HG03558 (cell line): Measurements from ENCODE around the gene EVC.
"Not testable (repeated sequence)": the region's sequence is repeated elsewhere in the genome, so short reads cannot be mapped to it uniquely, and the experiment has no call there.

Experiments used
- ATAC-seq: cut with Tn5 transposase; IDR thresholded peaks from one replicate; pipeline ENCODE4 v1.9.1; 2021; ENCODE audit warnings: moderate number of reproducible peaks; ENCODE audit not compliant: unreplicated experiment; ENCODE audit errors: extremely low read depth

Gene EVC

DNA sequence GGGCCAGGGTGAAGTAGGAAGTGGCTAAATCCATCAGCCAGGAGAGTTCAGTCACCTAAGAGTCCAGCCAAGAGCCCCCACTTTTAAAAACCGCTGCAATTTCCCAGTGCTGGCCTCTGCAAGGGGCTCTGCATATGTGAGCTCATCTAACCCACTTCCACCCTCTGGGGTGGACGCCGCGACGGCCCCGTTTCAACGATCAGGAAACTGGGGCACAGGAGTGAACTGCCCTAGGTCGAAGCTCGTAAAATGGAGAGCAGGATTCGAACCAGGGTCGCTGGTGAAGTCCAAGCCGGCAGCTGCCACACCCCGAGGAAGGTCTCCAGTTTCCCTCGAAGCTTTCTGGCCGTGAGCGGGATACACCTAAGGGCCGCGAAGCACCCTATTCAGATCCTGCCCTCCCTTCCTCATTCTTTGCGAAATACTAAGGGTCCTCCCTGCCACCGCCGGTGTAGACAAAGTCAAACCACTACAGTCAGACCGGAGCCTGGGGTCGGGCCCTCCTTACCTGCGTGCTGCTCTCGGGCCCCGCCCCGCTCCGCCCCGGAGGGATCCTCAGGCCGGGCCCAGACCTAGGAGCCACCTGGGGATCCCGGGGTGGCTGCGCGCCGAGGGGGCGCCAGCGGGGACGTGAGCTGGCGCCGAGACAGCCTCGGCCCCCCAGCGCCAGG, 3.1 kb upstream of the EVC start:
- ATAC-seq: no peak

- no peak for ATAC-seq
Observed at GRCh38 chr4:5708449-5709206, 2.4 kb upstream of the EVC start, which contains the start of gene EVC2. Gene EVC2, minus strand, starts transcription at chr4:5708559. Its CDS starts 46 bp downstream, at chr4:5708513.

DNA sequence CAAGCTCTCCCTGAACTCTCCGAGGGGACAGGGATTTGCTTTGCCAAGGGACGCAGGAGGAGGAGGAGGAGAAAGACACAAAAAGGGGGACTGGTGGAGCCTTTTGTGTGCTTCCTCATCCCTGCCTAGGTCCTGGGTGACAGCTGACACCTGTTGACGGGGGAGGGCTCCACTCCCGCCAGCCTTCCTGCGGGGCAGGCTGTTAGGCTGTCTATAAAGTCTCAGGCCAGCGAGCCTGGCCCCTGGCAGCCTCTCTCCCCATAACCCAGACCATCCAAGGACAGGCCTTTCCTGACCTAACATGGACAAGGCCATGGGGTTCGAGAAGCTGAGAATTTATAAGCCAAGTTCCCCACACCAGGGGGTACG, 1.8 kb upstream of the EVC start:
- ATAC-seq: no peak

DNA sequence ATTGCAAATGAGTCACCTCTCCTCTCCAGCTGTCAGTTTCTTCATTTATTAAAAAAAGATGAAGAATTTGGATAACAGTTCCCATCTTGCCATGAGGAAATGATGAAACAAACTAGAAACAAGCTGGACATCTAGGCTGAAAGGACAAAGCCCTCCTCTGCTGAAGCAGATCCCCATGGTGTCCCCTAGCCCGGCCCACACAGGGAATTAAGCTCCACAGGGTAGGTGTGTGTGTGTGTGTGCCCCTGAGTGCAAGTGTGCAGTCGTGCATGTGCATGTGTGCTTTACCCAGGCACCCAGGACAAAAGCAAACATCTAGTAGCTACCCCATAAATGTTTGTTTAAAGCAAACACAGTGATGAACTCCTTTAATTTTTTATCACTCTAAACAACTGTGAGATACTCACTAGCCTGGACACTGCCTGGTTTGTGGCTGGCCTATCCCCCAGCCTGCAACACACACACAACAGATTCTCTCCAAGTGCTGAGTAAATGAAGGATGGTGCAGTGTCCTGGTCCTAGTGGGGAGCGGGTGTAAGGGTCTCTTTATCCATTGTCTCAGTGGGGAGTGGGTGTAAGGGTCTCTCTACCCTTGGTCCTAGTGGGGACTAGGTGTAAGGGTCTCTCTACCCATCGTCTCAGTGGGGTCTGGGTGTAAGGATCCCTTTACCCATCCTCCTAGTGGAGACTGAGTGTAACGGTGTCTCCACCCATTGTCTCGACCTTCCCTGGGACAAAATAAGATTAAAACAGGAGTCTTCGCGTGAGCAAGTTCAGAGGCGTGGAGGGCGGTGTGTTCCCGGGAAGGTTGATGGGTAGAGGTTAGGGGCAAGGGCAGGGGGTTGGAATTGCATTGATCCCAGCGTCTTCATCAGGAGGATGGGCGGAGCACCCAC, 688 bp upstream of the EVC start:
- ATAC-seq: no peak

- no peak for ATAC-seq
Observed at GRCh38 chr4:5711479-5712184, 631 bp downstream of the EVC start.

DNA sequence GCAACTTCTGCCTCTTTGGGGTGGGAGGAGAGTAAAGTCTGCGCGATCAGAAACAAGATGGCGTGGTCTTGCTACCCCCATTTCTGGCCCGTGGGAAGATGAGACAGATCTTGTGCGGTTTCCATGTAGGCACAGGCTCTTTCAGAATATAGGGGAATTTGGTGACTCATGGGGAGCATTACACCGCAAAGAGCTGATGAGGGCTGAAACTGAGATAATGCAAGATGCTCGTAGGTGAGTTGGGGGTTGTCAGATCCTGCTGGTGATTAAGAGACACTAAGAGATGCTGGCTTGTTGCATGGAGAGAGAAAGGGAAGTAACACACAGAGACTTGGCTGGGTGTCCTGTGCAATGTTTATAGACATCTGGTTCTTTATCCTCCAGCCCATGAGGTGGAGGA, 1.5 kb downstream of the EVC start:
- no peak for ATAC-seq

GRCh38 chr4:5712931-5713330, 1.9 kb downstream of the EVC start:
- ATAC-seq: no peak

DNA sequence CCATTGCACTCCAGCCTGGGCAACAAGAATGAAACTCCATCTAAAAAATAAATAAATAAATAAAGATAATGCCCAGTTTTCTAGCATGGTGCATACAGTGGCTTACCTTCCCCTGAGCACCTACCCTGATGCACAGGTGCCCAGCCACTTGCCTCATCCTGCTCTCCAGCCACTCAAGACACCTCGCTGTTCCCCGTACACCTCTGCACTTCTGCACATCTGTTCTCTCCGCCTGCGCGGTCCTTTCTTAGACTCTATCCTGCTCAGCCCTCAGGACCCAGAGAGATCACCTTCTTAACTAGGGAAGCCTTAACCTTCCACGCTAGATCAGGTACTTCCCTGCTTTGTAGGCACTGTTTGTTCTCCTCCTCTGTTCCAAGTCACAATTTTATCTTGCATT, 2.9 kb downstream of the EVC start:
- no peak for ATAC-seq

- ATAC-seq: no peak
Observed at GRCh38 chr4:5715357-5715756, 4.4 kb downstream of the EVC start.

DNA sequence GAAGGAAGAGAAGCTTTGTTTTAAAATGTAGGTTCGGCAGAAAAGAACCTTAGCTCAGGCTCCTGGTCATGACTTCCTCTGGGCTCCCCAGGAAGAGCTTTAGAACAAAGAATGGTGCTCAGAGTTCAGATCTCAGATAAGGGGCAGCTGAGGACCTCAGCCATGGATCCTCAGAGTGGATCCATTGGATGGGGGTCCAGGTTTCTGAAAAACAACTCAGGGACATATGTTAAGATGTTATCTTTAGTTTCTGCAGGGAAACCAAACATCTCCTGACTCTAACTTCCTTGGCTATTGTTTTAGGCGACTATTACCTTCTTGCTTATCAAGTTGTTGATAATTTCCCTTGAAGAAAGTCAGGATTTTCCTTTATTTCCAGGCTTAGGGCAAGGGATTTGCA, 5.4 kb downstream of the EVC start:
- no peak for ATAC-seq

GRCh38 chr4:5717449-5718158, 6.6 kb downstream of the EVC start:
- ATAC-seq: no peak

DNA sequence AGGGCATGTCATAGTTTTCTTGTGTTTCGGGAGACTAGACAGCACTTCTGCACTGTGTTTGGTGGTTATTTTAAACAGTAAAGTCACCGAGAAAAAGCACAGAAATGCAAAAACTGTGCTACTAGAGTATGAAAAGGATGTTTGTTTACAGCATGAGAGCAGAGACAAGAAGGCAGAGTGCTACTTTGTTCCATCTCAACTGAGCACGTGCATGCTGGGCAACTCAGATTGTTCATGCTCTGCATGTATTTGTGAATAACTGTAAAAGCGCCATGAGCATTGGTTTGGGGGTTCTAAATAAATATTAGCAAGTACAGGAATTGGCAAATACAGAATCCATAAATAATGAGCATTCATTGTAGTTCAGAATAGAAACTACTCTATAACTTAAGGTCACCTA, 7.4 kb downstream of the EVC start:
- ATAC-seq: no peak

DNA sequence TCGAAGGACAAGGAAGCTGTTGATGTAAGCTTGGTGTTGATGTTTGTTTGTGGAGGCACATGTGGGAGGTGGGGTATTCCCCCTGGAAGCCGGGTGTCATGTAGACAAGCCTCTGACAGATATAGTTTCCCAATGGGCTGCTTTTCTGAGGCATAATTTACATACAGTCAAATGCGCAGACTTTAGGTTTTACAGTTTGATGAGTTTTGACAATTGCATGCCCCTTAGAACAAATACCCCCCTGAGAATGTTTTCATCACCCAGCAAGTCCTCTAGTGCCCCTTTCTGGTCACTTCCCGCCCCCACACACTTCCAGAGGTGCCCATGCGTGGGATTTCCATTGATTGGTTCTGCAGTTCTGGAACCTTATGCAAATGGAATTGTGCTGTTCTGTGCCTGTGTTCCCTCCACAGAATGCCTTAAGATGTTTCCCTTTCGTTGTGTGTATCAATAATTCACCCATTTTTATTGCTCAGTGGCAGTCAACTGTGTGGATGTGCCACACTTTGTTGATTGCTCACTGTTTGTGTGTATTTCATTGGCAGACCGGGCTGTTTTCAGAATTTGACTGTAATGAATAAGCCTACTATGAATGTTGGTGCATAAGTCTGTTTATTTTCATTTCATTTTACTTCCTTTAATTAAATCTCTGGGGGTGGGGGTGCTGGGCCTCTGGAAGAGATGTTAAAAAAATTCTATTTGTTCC, 8.5 kb downstream of the EVC start:
- ATAC-seq: no peak

DNA sequence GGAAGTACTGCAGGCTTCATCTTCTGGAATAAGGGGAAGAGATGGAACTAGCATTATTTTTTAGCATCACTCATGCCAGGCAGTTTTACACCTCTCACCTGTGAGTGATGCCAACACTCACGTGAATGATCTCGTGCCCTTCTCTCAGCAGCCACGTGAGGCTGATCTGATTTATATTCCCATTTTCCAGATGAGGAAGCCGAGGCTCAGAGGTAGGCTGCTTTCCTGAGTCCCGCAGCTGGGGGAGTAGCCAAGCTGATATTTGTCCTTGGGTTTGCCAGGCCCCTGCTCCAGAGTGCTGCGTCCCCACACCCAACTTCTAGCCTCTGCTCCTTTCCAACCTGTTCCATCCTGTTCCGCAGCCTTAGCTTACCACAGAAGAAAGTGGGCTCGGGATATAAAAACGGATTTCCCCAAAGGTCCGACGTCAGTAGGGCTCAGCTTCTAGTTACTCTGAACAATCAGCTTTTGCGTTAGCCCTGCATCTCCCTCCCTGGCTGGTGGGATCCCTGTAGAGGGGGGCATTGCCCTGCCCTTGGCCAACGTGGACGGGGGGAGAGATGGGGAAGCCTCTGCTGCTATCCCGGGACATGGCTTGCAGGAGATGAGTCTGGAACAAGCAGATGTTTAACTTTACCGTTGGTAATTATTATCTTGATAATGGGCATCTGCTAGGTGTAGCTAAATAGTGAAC, 9.3 kb downstream of the EVC start:
- ATAC-seq: no peak

DNA sequence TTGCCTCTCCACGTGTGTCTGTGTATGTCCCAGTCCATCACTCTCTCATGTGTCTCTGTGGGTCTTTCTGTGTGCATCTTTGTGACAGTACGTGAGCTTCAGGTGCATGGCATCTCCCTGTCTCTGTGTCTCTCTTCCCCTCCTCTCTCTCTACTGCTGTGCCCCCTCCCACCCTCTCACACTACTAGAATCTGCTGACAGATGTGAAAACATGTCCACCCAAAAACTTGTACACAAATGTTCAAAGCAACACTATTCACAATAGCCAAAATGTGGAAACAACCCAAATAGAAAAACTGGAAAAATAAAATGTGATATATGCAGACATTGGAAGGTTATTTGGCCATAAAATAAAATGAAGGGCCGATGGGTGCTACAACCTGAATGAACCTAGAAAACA, 10.0 kb downstream of the EVC start:
- ATAC-seq: no peak

GRCh38 chr4:5721923-5722322, 10.9 kb downstream of the EVC start:
- no peak for ATAC-seq

- no peak for ATAC-seq
Observed at GRCh38 chr4:5722328-5722727, 11.3 kb downstream of the EVC start.

DNA sequence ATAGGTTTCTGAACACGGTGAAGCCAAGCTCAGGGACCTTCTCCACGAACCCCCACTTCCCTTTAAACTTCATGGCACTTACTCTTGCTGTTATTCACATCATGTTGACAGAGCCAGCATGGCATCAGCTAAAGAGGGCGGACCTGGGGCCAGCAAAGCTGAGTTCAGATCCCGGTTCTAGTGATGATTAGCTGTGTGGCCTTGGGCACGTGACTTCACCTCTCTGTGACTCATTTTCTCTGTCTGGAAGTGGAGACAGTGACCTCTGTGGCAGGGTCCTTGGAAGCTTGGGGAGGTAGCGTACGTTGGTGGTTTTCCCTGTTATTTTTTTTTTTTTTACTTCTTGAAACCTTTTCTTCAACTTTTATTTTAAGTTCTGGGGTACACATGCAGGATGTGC, 13.4 kb downstream of the EVC start:
- ATAC-seq: no peak

- not testable (repeated sequence) for ATAC-seq
Observed at GRCh38 chr4:5728412-5728811, 17.4 kb downstream of the EVC start.
